Regular cardiac myocyte (primary cell): ENCODE measurements around the gene DYNAP. TPM values are rescaled to one million over a fixed set of nuclear protein-coding genes. Genes with fewer than 3 reads are reported as not detected.

Source experiments
- total RNA-seq: library from RNA; depleted of rRNA; stranded (reverse); fragments of >200 nt; gene quantifications from 2 replicates; pipeline ENCODE4 v1.2.3, GENCODE V29; 2014

The DYNAP gene
- total RNA-seq = not detected in 2 replicates

GRCh38 chr18:54590945-54591344 is at the start of gene DYNAP:
DYNAP (plus strand) TSS chr18:54591245; CDS start chr18:54591283, 38 bp downstream.

Other genes starting within 250 kb of the DYNAP start
- 0.28 TPM in 1 of 2 replicates, not detected in the other for gene STARD6, start 233.4 kb upstream of the DYNAP start, total RNA-seq
- 3.1 and 9.8 TPM in 2 replicates for gene C18orf54, start 233.3 kb upstream of the DYNAP start, total RNA-seq
- 5.9 and 16.9 TPM in 2 replicates for gene RAB27B, start 237.2 kb downstream of the DYNAP start, total RNA-seq